SKM-1 (cell line): Measurements from ENCODE around the gene LRP2.
"Not testable (repeated sequence)": the region's sequence is repeated elsewhere in the genome, so short reads cannot be mapped to it uniquely, and the experiment has no call there.

Experiments used
- DNase-seq: peaks from one replicate; lab custom pipeline; 2025; ENCODE audit not compliant: unreplicated experiment; lab: John Stamatoyannopoulos, UW

The LRP2 gene

DNA sequence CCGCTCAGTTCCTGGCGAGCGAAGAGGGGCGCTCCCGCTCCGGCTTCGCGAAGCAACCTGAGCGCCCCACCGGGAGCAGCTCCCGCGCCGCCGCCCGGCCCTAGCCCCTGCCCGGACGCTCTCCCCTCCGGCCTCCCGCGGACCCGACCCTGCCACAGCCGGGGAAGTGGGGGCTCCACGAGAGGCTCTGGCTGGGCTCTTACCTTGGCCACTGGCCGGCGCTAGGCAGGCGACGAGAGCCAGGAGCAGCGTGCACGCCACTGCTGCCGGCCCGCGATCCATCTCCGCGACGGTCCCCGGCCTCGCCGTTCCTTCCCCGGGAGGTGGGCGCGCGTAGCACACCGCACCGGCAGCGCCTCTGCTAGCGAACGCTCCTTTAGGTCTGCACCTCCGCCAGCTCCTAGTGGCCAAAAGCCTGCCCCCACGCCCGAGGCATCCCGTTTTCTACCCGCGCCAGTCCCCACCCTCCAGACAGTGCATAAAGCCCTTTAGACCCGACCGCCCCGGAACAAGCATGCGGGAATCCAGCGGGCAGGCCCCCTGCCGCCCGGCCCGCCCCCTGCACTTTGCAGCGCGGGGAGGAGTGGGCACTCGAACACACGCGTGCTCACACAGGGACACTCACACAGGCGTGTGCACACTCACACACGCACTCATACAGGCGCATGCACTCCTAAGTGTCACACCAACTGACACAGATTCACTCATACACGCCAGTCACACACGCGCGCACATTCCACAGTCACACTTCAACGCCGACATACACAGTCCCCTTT, at the start of gene LRP2:
Gene LRP2 (minus strand): TSS at position 417 of the 776 bp plus-strand sequence. CDS start 135 bp downstream, at position 282.
- peak; percentile 28 for DNase-seq

DNA sequence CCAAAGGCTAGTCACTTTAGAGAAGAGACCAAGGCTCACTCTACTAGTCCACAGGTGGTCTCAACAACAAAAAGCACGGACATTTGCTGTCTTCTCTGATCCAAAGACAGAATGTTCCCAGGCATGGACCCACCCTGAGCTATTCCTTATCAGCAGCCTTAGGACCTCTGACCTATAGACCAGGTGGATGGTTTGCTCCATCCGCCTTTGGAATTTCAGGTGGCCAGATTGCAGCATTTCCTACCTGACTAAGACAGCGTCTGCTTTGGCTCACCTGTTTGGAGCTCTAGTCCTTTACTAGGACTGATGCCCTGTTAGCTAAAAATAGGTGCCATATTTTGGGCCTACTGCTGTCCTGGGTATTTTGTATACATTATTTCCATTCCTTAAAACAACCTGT, 44.6 kb upstream of the LRP2 start:
- no peak for DNase-seq

DNA sequence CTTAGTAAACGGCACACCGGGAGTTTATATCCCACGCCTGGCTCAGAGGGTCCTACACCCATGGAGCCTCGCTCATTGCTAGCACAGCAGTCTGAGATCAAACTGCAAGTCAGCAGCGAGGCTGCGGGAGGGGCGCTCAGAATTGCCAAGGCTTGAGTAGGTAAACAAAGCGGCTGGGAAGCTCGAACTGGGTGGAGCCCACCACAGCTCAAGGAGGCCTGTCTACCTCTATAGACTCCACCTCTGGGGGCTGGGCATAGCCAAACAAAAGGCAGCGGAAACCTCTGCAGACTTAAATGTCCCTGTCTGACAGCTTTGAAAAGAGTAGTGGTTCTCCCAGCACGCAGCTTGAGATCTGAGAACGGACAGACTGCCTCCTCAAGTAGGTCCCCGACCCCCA, 37.2 kb upstream of the LRP2 start:
- not testable (repeated sequence) for DNase-seq

GRCh38 chr2:169397697-169398096, 35.4 kb upstream of the LRP2 start:
- no peak for DNase-seq

- DNase-seq = no peak
Measured at GRCh38 chr2:169395821-169396374, 33.6 kb upstream of the LRP2 start.

DNA sequence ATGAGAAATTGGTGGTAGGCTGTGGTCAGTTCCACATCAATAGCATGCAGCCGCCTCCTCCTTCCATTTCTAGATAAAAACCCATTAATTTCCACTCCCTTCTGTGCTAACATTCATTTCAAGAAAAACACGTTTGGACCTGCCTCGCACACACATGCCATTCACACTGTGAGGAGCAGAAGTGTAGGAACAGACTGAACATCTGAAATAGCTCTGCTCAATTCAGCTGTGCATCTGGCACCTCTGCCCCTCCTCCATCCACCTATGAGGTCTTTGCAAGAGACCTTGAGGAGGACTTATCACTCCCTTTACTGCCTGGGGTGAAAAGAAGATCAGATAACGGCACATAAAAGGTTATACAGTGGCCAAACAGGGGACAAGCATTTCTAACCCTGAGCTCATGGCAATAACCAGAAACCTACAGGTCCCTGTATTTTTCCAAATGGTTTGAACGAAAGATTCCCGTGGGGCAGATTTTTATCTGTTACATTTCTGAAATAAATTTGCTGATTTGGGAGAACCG, 30.8 kb upstream of the LRP2 start:
- DNase-seq = no peak

GRCh38 chr2:169391236-169391635, 28.9 kb upstream of the LRP2 start:
- no peak for DNase-seq

DNA sequence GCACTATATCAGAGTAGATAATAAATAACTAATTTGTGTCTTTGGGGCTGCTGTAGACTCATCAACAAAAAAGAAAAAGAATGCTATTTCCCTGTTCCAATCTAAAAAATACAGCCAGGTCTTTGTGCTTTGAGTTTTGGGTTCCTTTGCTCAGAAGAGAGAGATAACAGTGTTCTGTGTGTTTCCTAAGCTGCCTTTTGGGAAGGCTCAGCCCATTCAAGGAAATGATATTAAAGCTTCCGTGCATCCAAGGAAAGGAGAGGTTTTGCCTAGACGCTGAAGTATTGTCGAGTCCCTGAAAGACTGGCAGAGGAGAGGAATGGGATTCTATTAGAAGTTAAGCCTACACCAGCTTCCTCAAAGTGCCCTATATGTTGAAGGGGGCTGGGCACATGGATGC, 25.8 kb upstream of the LRP2 start:
- no peak for DNase-seq

DNA sequence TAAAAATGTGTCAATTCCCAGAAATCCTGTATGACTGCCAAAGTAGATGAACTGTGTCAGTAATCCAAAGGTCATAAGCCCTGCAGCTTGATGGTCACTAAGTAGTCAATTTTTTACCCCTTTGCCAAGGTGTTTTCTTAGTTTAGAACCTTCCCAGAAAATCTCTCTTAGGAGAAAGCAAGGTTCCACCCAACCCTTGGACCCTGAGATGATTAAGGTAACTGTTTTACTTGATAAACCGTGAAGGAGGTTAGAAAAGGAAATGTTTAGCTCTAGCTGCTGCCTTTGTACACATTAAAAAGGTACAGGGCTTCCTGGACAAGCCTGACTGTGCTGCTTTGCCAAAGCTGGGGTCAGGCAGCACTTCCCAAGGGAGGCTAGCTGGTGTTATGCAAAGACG, 24.4 kb upstream of the LRP2 start:
- DNase-seq = no peak

DNA sequence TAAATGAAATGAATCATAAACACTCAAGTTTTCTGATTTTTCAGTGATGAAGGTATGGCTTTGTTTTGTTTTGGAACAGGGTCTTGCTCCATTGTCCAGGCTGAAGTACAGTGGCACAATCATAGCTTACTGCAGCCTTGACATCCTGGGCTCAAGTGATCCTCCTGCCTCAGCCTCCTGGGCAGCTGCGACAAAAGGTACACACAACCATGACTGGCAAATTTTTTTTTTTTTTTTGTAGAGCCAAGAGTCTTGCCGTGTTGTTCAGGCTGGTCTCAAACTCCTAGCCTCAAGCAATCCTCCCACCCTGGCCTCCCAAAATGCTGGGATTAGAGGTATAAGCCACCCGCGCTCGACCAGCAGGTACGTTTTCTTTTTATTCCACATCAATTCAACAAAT, 22.5 kb upstream of the LRP2 start:
- DNase-seq = no peak

DNA sequence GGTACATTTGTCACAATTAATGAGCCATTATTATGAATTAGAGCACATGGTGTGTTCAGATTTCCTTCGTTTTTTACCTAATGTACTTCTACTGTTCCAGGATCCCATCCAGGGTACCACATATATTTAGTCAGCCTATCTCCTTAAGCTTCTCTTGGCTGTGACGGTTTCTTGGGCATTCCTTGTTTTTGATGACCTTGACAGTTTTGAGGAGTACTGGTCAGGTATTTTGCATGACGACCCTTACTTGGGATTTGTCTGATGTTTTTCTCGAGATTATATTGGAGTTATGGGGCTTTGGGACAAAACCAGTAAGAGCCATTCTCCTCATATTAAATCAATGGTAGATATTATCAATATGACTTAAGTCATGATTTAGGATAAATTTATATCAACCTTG, 10.2 kb upstream of the LRP2 start:
- DNase-seq = no peak

DNA sequence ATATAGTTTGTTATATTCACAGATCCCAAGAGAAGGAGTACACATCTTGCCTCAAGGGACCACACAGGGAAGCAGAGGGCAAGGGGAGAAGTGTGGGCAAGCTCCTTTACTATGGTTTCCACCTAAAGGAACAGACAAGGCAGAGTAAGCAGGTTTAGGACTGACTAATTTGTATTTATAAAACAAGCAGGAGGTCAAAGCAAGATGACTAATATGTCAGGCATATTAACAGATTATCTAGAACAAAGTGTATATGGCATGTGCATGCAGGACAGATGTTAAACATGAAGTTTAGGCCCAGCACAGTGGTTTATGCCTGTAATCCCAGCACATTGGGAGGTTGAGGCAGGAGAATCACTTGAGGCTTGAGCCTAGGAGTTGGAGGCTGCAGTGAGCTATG, 3.7 kb upstream of the LRP2 start:
- no peak for DNase-seq

- DNase-seq = no peak
Measured at GRCh38 chr2:169365029-169365480, 2.7 kb upstream of the LRP2 start.

DNA sequence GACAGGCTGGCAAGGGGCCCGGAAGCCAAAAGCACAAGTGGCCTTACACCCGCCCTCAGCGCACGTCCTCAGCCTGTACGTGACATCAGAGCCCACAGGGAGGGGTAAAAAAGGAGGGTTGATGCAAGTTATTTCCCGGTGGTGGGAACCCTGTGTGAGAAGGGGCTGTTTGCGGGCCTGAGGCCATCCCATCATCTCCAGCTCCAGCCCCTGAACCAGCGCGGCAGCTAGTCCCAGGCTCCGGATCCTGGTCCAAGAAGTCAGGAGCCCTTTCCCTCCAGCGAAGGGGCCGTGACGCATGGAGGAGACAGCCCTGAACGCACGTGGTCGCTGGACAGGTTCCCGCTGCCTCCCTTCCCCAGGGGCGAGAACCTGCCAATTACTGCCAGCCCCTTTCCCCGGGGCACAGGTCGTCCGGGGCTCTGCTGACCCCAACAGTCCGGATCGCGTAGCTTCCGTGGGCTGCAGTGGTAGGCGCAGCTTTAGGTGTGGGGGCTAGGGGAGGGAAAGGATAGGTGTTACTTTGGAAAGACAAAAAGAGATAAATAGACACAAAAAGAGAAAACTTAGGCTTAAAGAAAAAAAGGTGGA, 1.3 kb upstream of the LRP2 start:
- DNase-seq = no peak

GRCh38 chr2:169362894-169363559, 693 bp upstream of the LRP2 start:
- DNase-seq = no peak

- no peak for DNase-seq
Measured at GRCh38 chr2:169361706-169362117, 622 bp downstream of the LRP2 start.

DNA sequence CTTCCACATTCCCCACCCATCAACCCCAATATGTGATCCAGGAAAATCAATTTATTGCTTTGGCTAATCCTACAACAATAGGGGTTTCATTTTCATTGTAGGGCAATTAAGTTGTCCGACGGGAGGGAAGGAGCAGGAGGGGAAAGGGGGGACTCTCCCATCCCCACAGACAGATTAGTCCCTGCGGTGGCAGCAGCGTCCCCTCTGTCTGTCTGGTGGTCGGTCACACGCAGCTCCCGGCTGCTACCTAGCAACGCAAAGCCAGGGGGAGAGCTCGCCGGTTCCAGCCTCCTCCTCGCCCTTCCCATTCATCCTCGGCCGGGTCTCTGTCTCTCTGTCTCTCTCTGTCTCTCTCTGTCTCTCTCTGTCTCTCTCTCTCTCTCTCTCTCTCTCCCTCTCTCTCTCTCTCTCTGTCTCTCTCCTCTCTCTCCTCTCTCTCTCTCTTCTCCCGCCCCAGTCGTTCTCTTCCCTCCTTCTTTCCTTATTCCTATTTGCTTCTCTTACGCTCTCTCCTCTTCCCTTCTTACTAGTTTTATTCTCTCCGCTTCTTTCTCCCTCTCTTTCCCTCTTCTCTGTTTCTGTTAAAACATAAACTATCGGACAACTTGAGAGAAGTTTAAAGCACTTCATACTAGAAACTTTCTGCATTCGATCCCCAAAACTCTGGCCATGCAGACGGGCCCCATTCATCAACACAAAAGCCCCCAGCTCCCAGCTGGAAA, 1.2 kb downstream of the LRP2 start:
- no peak for DNase-seq

DNA sequence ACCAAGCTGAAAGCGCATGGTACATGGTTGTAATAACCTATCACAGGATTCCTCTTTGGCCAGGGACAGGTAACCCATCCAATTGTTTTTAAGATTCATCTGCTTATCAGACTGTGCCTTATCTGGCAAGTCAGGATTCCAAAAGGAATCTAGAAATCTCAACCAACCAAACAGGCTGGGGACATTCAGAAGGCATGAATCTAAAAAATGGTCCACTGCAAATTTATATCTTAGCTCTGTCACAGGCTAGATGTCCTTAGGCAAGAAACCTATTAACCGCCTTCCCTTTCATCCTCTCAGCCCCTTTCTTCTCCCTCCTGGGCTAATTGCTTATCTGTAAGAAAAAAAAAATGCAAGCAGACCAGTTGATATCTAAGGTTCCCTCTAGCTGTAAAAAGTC, 4.3 kb downstream of the LRP2 start:
- no peak for DNase-seq

DNA sequence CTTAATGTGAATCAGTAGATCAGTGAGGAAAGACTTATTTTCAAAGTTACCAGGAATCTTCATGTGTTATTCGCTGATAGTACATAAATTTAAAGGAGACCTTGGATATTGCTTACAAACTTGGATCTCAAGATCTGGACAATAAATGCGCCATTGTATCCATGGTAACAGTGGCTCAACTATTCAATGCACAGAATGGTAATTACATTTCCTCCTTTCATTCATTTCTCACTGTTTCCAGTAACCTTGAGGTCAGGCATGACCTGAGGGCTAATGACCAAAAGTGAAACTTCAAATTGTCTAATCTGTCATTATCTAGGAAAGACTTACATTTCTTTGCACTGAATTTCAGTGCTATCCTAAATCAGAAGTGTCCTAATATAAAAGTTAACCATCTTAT, 8.1 kb downstream of the LRP2 start:
- DNase-seq = no peak

DNA sequence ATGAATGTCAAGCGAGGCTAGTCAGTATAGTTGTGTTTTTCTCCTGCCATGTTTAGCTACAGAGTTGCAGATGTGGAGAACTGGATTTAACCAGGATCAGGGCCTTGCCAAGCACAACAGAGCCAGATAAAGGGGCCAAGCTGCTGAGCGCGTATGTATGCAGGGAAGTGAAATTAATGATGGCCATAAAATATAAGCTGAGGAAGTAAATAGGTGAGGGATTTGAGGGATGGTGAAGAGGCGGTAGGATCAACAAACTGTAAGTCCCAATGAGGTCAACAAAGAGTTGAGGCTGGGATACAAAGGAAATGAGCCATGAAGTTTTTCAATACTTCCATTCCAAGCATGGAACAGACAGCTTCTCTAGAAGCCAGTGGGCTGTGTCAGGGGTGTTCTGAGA, 10.6 kb downstream of the LRP2 start:
- DNase-seq = no peak

DNA sequence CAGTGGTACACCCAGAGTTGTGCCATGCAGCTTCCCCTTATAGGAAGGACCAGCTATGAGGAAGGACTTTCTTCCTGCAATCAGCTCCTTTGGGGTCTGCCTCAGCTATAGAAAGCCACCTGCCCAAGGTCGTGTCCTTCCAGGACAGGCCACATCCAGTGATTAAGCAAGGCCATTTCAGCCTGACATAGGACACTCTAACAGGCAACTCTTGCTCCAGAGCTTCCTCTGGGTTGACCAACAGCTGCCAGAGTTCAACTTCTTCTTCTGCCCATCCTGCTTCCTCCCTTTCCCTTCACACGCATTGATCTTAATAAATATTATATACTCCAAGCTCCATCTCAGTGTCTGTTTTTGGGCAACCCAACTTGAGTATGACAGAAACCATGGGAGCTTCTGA, 12.8 kb downstream of the LRP2 start:
- DNase-seq = peak; percentile 51
